Activated CD4-positive, CD25-positive, alpha-beta regulatory T cell (primary cell): ENCODE data around the gene IPMK.

Experiments used
- DNase-seq, 4 experiments: peaks; one replicate each; lab custom pipeline; 2025; lab: John Stamatoyannopoulos, UW

Gene IPMK

DNA sequence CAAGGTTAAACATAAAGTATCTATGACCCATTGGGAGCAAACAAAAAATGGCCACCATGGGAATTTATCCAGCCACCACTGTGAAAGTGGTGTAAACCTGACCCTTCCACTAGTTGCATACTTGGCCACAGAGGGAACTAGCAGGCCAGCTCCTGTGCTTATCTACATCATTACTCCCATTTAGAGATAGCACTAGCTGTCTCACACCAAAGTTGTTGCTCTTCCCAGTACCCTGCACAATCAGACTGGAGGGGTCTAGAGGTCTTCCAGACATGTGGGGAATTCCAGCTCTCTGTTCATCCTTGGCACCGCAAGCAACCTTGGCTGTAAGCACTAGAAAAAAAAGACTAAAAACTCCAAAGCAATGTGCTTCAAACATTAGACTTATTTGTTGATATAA lies 113.9 kb downstream of the IPMK start:
- no peak for DNase-seq

DNA sequence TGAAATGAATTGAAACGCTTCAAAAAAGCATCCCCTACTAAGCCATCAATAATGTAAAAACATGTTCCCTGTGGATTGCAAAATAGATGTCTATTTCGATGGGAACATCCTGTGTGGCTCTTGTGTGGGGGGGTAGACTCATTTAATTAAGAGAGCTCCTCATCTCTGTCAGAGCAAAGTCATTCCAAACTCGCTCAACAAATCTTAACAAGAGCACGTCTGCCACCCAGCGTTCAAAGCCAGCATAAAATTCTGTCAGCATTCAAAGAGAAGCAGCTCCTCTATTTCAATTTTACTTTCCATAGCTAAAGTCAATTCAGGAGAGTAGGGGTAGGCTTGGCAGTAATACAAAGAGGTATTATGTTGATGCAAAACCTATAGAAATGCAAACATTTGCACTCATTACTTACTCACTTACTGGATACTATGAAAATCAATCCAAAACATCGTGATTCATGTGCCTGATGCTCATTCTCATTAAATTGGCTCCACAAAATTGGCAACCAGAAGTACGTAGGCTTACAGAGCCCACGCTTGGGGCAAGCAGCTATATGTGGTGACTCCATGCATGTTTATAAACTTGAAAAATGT lies 114.9 kb downstream of the IPMK start:
- no peak for DNase-seq

DNA sequence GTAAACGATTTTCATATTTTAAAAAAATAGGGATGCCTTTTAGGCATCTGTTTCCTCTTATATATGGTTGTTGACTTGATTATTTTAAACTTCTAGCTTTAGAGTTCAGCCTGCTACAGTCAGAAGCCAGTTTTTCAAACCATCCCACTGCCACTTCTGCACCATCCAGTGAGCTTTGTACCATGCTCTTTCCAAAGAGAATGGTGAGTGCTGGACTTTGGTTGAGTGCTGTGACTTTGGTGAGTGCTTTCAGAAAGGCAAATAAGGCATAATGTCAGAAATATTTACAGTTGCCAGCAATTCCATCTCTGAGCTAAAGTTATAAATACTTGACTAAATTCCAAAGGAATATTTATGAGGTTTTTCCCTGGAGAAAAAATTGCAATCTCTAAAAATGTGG lies 117.4 kb downstream of the IPMK start:
- no peak for DNase-seq

DNA sequence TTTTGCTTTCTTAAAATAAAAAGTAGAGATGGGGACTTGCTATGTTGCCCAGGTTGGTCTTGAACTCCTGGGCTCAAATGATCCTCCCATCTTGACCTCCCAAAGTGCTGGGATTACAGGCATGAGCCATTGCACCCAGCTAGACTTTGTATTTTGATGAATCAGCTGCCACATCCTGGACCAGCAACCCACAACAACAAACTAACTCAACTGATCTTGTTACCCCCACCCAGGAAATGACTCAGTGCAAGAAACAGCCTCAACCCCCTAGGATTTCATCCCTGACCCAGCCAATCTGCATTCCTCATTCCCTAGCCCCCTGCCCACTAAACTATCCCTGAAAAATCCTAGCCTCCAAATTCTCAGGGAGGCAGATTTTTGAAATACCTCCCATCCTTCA lies 123.8 kb downstream of the IPMK start:
- DNase-seq: no peak
